Prostate gland (tissue), 2 donors: ENCODE data around the gene DFFA.
"Not testable (repeated sequence)": the region's sequence is repeated elsewhere in the genome, so short reads cannot be mapped to it uniquely, and the experiment has no call there.

Experiments used
- CTCF ChIP-seq, 4 experiments: fragments of 200-600 bp in 2 of 4; fragments of 450-650 bp in 2 of 4; sonication (generic) in 2 of 4; IDR thresholded peaks; 1 replicate in 3 of 4; 2 replicates in 1 of 4; pipeline ENCODE4 v1.5.1; 2016 to 2019; ENCODE audit warnings: antibody characterized with exemption in 4 of 4, mild to moderate bottlenecking in 2 of 4, moderate library complexity in 2 of 4
- POLR2A ChIP-seq: fragments of 450-650 bp; IDR thresholded peaks from one replicate; pipeline ENCODE4 v1.6.1; 2016; ENCODE audit warnings: antibody characterized with exemption, mild to moderate bottlenecking

- not testable (repeated sequence) for TF ChIP-seq CTCF (IDR thresholded peaks at IDR 0.05); POLR2A
These were observed 1.9 kb upstream of the DFFA start for GRCh38 chr1:10474309-10474612.
